GM23338 (cell line): ENCODE results near the gene CACTIN.

Experiments
- EZH2 ChIP-seq: fragments of 200-600 bp; sonication (generic); IDR thresholded peaks from one replicate; pipeline ENCODE4 v1.8.0; 2017; ENCODE audit warnings: antibody characterized with exemption, mild to moderate bottlenecking, low read depth; ENCODE audit not compliant: unreplicated experiment
- NANOG ChIP-seq: IDR thresholded peaks from 2 replicates; pipeline ENCODE4 v1.6.1; 2016; ENCODE audit warnings: antibody characterized with exemption, borderline replicate concordance
- POLR2AphosphoS5 ChIP-seq: IDR thresholded peaks from 2 replicates; pipeline ENCODE4 v1.6.1; 2016; ENCODE audit warnings: antibody characterized with exemption, low read depth
- TF ChIP-seq, protein P1 (sequence below), 2 experiments: fragments of 200-600 bp in 1 of 2; sonication (generic) in 1 of 2; conservative IDR thresholded peaks; 2 replicates each; pipeline versions ENCODE4 v1.5.1 to v1.6.1; 2016 to 2017; ENCODE audit warnings: antibody characterized with exemption in 2 of 2, low read depth in 2 of 2, mild to moderate bottlenecking in 2 of 2, moderate library complexity in 1 of 2

DNA sequence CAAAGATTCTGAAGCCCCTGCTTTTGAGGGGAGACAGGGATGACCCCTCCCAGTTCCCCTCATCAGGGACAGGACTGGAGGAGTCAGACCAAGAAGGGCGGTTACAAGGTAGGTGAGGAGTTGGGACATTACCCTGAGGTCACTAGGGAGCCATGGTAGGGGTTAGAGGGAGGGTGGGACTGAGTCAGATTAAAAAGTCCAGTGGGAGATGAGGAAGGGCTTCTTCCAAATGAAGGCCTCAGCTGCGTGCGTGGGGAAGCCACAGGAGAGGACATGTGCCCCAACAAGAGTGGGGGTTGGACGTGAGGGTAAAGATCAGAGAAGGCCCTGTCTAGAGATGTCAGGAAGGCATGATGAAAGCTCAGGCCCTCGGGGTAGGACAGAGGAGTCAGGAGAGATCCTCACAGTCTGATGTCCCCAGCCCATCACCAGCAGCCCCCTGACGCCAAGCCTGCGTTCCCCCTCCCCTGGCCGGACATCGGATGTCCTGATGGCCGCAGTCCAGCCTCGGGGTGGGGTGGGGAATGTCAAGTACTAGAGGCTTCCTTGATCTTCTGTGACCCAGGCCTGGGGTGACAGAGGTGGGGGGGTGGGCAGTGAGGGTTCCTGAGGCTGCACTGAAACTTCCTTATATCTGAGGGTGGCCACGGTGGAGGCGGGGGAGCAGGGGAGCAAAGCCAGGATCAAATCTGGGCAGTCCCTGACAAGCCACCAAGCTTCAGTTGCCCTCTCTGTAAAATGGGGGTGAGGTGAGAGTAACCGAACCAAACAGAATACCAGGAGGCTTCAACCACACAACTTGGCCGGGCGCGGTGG, 62.7 kb downstream of the CACTIN start:
- TF ChIP-seq, protein P1, sequence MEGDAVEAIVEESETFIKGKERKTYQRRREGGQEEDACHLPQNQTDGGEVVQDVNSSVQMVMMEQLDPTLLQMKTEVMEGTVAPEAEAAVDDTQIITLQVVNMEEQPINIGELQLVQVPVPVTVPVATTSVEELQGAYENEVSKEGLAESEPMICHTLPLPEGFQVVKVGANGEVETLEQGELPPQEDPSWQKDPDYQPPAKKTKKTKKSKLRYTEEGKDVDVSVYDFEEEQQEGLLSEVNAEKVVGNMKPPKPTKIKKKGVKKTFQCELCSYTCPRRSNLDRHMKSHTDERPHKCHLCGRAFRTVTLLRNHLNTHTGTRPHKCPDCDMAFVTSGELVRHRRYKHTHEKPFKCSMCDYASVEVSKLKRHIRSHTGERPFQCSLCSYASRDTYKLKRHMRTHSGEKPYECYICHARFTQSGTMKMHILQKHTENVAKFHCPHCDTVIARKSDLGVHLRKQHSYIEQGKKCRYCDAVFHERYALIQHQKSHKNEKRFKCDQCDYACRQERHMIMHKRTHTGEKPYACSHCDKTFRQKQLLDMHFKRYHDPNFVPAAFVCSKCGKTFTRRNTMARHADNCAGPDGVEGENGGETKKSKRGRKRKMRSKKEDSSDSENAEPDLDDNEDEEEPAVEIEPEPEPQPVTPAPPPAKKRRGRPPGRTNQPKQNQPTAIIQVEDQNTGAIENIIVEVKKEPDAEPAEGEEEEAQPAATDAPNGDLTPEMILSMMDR (conservative IDR thresholded peaks at IDR 0.05; ENCODE audit: low read depth in 2 of 2): no peak
- TF ChIP-seq POLR2AphosphoS5 (no peak), NANOG (no peak), EZH2 (no peak)
